Lower lobe of right lung (tissue), 2 donors: Measurements from ENCODE around the gene PHB1. TPM values are rescaled to one million over a fixed set of nuclear protein-coding genes. Genes with fewer than 3 reads are reported as not detected.
"Not testable (repeated sequence)": the region's sequence is repeated elsewhere in the genome, so short reads cannot be mapped to it uniquely, and the experiment has no call there.

Experiments
- ATAC-seq, 2 donors: fragments of 200-7000 bp; cut with Tn5 transposase; one replicate each; pipeline ENCODE4 v1.9.1; 2020 to 2022; ENCODE audit warnings: mild to moderate bottlenecking in 2 of 2, moderate library complexity in 2 of 2
- DNase-seq: peaks from one replicate; pipeline ENCODE4 v3.0.0-alpha.2; 2020
- H3K27ac ChIP-seq: fragments of 200-600 bp; one replicate; pipeline ENCODE4 v1.8.0; 2022
- H3K27me3 ChIP-seq: fragments of 200-600 bp; one replicate; pipeline ENCODE4 v1.8.0; 2022; ENCODE audit warnings: low read depth
- H3K36me3 ChIP-seq: fragments of 200-600 bp; one replicate; pipeline ENCODE4 v1.8.0; 2022; ENCODE audit warnings: mild to moderate bottlenecking
- H3K4me1 ChIP-seq: fragments of 200-600 bp; one replicate; pipeline ENCODE4 v1.8.0; 2022
- H3K4me3 ChIP-seq: fragments of 200-600 bp; one replicate; pipeline ENCODE4 v1.8.0; 2022; ENCODE audit warnings: mild to moderate bottlenecking
- H3K9me3 ChIP-seq: fragments of 200-600 bp; one replicate; pipeline ENCODE4 v1.8.0; 2022
- CTCF ChIP-seq: fragments of 200-600 bp; IDR thresholded peaks from one replicate; pipeline ENCODE4 v1.8.0; 2022; ENCODE audit warnings: antibody characterized with exemption, mild to moderate bottlenecking
- intact Hi-C: fragments of 100-400 bp; cut with DNase I; formaldehyde crosslinking; loops from one replicate; pipeline ENCODE4 v1.11.0; 2022
- total RNA-seq: library from RNA; stranded (reverse); fragmentation: NEBNext Ultra II Directional; extraction: Animal tissue kit (Norgen Biotek cat#: 25700); gene quantifications from one replicate; pipeline ENCODE4 v1.2.1, GENCODE V29; 2021
- donor health status: DM: no; HTN: yes; CAD: no; lungs with severe emphysema.

The PHB1 gene
- total RNA-seq, 1 donor from 2014 or later: 113 TPM

- DNase-seq: no peak
- TF ChIP-seq CTCF: no peak
Observed at GRCh38 chr17:49370971-49371834, 43.5 kb downstream of the PHB1 start.

DNA sequence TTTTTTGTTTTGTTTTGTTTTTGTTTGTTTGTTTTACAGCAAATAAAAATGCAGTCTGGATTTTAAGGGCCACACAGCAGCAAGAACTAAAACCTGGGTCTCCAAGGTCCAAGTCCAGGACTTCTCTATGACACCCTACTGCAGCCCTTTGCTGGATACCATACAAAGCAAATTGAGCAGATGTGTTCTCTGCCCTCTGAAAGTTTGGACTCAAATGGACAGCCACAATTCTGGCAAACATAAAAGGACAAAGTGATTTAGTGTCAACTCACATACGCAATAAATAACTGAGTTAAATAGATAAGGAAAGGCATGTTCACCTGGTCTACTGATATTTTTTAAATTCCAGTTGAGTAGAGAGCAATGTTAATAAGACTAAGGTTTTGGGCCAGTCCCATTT lies 44.9 kb downstream of the PHB1 start:
- H3K4me1 ChIP-seq: no peaks in the 10 kb centered on the region
- no peaks in the 10 kb centered on the region for H3K36me3 ChIP-seq
- no peaks in the 10 kb centered on the region for H3K27me3 ChIP-seq
- H3K9me3 ChIP-seq: no peaks in the 10 kb centered on the region
- no peak overlapping the region for H3K4me3 ChIP-seq
- no peak for TF ChIP-seq CTCF
- DNase-seq (no peak), ATAC-seq (no peak)
- intact Hi-C loops: no loop called here
- no peak overlapping the region for H3K27ac ChIP-seq

More at GRCh38 chr17:49370971-49371834, 43.5 kb downstream of the PHB1 start:
- Histone ChIP-seq H3K36me3 (no peaks in the 10 kb centered on the region), H3K27me3 (no peaks in the 10 kb centered on the region), H3K27ac (no peak overlapping the region), H3K9me3 (no peaks in the 10 kb centered on the region), H3K4me1 (no peaks in the 10 kb centered on the region), H3K4me3 (no peak overlapping the region)
- intact Hi-C loops: no loop called here
- no peak for ATAC-seq

GRCh38 chr17:49369089-49369488 lies 45.6 kb downstream of the PHB1 start:
- DNase-seq (no peak), ATAC-seq (no peak)
- H3K27me3 ChIP-seq: no peaks in the 10 kb centered on the region
- H3K27ac ChIP-seq: no peak overlapping the region
- intact Hi-C loops: no loop called here
- no peak for TF ChIP-seq CTCF
- no peaks in the 10 kb centered on the region for H3K4me1 ChIP-seq
- no peak overlapping the region for H3K4me3 ChIP-seq
- H3K36me3 ChIP-seq: no peaks in the 10 kb centered on the region
- no peaks in the 10 kb centered on the region for H3K9me3 ChIP-seq

DNA sequence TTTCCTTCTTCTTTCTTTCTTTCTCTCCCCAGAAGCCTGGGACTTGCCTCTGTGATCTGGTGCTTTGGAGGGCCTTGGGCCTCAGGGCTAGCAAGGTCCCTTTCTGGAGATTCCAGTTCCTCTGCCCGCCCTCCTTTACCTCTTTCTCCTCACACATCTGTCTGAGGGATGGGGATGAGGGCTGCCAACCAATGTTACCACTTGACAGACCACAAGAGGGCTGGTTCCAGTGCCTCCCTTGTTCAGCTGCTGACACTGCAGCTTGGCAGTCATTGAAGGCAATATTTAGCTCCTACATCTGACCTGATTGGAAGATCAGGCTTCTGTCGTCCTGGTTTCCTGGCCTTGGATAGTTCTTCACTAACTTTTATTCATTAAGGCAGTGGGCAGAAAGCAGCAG lies 49.0 kb downstream of the PHB1 start:
- no peak for DNase-seq

DNA sequence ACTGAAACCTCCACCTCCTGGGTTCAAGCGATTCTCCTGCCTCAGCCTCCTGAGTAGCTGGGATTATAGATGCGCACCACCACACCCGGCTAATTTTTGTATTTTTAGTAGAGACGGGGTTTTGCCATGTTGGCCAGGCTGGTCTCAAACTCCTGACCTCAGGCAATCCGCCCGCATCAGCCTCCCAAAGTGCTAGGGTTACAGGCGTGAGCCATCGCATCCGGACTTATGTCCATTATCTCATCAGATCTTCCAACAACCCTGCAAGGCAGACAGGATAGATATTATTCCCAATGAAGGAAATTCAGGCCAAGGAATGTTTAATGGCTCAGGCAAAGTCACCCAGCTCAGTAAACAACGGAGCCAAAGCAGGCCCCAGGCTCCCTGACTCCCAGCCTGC lies 49.6 kb downstream of the PHB1 start:
- H3K9me3 ChIP-seq, DNase-seq, intact Hi-C loops, ATAC-seq, H3K4me3 ChIP-seq, H3K36me3 ChIP-seq, H3K27ac ChIP-seq, H3K27me3 ChIP-seq: not testable (repeated sequence)
- peaks cover 12% of the 10 kb centered on the region for H3K4me1 ChIP-seq

More for the DNA sequence above, 49.0 kb downstream of the PHB1 start:
- no peak for ATAC-seq
- Histone ChIP-seq H3K36me3 (no peaks in the 10 kb centered on the region), H3K4me1 (peaks cover 7% of the 10 kb centered on the region), H3K27me3 (no peaks in the 10 kb centered on the region), H3K27ac (no peak overlapping the region), H3K4me3 (no peak overlapping the region), H3K9me3 (no peaks in the 10 kb centered on the region)
- TF ChIP-seq CTCF: no peak
- intact Hi-C loops: no loop called here

GRCh38 chr17:49364119-49364518 lies 50.6 kb downstream of the PHB1 start:
- intact Hi-C loops: no loop called here
- no peak for TF ChIP-seq CTCF
- Histone ChIP-seq H3K4me1 (peaks cover 22% of the 10 kb centered on the region), H3K9me3 (no peaks in the 10 kb centered on the region), H3K27me3 (no peaks in the 10 kb centered on the region), H3K4me3 (no peak overlapping the region), H3K27ac (no peak overlapping the region), H3K36me3 (no peaks in the 10 kb centered on the region)
- no peak for DNase-seq
- no peak for ATAC-seq
